Stimulated activated CD4-positive, alpha-beta T cell treated with anti-CD3 and anti-CD28 coated beads, Interleukin-15, amount 100 ng/mL, for 24 hours (primary cell): ENCODE data around the gene CLHC1.

Experiments
- DNase-seq: peaks from one replicate; pipeline ENCODE4 v3.0.0-alpha.2; 2020

The CLHC1 gene

DNA sequence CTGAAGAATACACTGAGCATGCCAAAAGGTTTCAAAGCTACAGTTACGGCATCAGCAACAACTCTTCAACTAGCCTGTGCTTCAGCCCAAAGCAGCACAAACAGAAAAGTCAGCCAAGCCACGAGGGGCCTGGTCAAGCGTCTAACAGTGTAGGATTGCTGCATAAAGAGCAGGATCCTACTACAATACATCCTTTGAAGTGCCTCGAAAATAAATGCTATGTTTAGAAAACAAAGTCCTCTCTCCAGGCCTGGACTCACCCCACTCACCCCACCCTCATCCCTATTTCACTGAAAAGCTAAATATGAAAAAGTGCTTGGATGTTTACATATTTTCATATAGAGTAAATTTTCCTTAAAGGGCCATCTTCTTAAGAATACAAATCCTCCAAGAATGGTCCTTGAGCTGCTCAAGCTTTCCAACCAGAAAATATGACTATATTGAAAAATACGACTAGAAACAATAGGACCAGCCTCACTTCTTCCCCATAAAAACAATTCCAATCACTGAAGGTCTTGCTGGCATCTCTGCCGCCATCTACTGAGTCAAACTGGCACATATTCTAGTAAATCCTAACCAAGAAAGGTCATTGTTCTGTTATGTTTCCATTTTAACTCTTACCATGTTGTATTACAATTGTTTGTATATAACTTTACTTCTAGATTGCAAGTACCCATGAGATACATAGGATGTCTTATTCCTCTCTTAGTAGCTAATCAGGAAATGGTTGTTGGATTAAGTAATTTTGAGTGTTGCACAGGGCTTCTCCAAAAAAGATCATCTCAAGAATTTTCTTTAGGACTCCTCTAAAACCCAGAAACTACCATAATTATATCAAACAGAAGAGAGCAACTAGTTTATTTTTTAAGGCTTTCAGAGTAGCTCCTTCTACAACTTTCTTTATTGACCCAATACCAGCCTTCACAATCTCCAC, 63.6 kb downstream of the CLHC1 start:
- DNase-seq, result peak; percentile 33

DNA sequence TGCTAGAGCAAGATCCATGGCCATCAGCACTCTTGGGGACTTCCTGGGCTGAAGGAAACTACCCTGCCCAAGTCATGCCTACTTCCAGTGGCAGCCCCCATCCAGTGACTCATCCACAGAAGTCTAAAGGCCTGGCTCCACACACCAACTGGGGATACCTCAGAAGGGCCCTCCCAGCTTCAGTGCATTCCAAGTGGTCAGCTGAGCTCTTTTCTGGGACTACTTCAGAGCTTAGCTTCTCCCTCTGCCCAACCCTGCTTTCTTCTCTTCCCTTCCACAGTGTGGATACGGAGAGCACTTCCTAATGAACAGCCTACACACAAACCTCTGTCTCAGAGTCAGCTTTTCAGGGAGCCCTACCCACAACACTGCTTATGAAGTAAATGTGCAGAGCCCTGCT, 66.5 kb downstream of the CLHC1 start:
- no peak for DNase-seq

DNA sequence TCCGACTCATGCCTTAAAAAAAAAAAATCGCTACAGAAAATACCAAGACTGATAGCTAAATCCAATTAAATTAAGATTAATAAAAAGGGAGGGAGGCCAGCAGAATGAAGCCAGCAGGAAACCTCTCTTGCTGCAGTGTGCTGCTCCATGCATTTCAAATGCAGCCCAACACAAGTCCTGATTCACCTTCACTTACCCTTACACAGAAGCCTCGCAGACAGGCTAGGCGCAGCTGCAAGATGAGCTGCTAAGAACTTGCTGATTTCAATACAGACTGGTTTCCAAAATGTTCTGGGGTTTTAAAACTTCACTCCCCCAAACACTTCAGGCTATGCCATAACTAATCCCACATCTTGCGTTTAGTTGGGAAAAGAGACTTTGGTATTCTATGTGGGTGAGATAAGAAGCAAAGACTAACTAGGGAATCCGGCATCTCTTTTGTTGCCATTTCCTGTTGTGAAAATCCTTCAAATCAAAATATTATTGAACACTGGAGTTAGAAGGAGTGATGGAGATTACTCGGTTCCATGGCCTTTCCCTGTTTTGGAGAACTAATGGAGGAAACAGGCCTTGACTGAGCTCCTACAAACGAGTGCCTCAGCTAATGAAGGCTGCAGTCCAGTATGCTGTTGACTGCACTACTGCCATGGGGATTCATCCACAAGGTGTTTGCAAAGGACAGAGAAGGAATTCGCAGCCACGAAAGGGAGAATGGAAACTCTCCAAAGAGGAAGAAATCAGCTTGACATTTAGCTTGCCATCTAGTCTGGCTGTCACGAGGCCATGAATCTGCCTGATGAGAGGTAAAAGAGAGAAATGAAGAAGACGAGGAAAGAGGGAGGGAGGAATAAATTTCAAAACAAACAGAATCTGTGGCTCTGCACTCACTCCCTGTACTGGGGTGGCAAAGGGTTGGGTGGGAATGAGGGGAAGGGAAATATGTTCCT, 67.3 kb downstream of the CLHC1 start:
- DNase-seq, result no peak

DNA sequence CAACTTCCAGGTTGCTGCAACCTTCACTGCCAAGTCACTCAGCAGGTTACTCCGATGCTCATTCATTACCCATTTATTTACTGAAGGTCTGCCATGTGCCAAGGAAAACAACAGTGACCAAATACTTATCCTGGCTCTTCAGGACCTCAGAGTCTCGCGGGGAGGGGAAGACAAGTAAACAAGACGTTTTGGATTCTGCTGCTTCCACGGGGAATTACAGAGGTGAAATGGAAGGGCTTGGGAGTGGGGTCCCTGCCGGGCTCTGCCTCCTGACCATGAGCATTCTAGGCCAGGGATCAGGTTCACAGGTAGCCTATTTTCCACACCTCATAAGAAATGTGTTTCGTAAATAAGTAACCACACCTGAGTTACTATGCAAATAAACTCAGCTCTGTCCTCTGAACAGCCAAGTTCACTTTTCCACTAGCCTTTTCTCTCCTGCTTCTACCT, 68.1 kb downstream of the CLHC1 start:
- DNase-seq, result no peak

DNA sequence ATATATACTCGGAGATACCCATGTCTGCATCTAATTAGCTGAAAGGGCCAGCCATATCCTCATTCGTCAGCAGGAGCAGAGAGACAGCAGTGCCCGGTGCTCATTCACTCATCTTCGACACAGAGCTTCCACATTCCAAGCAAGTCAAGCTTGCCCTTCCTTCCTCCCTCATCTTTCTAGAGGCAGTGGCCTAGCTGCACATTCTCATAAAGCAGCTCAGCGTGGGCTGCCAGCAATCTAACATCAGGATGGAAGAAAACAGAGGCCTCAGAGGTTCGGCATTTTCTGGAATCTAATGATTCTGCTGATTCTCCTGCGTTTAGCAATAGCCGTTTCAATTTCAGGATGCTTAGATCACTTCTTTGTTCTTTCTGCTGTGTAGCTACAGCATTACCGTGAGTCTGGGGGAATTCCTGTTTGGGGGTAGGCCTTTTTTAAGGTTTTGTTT, 68.8 kb downstream of the CLHC1 start:
- DNase-seq, result no peak

DNA sequence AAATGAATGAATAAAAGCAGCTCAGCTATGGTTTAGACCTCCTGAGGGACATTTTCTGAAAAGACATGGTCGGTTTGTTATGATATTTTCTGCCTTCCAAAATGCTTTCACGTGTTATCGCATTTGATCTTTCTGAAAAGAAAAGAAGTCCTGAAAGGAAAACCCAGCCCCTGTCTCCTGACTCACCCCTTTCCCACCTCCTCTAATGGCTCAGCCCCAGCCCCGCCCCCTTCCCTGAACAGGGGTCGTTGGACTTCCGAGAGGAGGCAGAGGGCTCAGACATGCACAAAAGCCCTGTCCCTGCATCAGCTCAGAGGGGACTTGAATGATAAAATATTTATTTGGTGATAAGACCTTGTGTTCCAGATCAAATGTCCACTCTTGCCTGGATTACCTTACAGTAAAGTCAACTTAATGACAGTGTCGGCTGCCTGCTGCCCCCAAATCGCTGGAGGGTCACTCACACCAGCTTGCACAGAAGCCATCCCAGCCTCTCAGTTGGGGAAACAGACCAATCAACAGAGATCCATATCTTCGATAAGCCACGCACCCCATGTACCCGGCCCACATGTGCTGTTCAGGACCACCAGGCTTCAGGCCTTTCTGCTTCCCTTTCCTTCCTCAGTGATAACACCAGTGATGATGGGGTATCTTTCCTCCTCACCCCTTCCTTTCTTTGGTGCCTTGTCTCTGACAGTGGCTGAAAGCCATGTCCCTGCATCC, 69.6 kb downstream of the CLHC1 start:
- no peak for DNase-seq

DNA sequence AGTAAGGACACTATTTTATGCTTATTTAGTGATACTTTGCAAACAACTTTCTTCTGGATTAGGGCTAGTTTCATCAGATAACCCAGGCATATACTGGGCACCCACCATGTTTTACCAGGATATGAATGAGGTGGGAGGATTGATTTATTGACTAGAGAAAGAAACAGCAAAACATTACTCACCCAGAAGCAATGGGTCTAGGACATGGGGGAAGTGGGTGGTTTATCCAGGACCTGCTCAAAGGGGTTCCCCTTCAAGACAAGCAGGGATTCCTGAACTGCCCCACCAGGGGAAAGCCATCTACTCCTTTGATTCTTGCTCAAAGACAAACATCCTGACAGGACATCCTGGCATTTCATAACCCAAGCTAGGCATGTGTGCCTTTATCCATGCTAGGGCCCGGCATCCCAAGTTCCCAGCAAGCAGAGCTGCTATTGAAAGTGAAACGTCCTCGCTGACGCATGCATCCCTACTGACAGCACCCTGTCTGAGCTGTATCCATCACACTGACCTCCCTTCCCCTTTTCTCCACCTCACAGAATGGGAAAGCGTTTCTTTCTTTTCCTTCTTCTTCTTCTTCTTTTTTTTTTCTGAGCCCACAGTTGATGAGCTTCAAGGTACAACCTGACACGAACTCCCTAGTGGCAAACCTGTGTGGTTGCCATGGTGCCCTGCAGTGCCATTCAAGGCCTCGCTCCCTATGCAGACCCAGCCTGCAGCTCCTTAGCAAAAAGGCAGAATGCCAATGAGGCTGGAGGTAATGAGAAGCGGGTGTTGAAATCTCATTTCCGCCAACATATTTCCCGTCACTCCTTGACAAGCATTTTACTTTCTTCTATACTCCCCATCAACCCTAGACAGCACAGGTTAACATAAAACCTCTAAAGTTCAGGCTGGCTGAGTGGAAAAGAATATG, 70.5 kb downstream of the CLHC1 start:
- DNase-seq, result no peak

DNA sequence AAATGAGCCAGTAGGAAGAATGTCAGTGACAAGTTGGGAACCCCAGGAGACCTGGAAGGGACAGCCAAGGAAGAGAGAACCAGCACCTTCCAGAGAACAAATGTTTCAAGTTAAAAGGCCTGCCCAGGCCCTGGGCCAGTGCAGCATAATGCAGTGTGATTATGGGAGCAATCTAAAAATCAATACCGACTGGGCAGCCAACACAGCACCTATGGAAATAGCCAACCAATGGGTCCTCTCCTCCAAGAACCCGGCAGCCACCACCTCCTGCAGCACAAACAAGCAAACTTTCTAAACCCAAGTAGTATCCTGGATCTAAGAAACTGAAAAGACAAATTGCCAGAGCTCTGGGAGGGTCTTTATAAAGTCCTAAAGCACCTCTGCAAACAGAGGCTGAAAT, 71.7 kb downstream of the CLHC1 start:
- no peak for DNase-seq

DNA sequence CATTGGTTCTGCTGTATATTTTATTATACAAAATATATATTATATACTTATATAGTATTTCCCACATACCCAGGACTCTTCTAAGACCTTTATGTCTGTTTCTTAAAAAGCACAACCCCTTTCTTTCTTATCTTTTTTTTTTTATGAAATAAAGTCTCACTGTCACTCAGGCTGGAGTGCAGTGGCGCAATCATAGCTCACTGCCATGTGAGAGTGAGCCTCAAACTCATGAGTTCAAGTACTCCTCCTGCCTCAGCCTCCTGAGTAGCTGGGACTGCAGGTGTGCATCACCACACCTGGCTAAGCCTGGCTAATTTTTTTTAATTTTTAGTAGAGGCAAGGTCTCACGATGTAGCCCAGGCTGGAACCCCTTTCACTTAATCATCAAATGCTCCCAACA, 72.3 kb downstream of the CLHC1 start:
- no peak for DNase-seq

DNA sequence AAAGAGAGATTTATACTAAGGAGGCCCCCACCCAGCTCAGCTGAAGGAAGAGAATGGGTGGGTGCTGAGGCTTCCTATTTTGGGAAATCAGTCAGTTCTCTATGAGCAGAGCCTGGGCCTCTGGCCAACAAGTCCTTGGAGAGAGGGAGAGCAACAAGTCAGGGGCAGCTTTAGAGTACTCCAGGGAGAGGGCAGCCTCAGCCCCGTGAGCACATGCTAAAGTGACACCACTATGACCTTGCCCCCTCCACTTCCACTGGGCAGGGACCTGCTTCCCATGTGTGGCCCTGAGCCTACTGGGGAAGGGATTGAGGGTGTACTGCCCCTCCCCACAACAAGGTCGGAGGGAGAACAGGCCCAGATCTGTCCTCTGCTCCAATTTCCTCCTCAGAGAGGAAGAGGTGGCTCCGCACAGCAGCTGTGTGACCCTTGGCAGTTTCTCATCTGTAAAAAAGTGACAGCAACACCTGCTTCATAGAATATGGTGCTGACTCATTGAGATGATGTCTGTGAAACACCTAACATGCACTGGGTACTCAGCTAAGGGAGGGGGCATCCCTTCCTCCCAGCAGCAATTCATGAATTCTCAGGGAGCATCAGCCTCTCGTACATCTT, 72.9 kb downstream of the CLHC1 start:
- DNase-seq, result no peak

DNA sequence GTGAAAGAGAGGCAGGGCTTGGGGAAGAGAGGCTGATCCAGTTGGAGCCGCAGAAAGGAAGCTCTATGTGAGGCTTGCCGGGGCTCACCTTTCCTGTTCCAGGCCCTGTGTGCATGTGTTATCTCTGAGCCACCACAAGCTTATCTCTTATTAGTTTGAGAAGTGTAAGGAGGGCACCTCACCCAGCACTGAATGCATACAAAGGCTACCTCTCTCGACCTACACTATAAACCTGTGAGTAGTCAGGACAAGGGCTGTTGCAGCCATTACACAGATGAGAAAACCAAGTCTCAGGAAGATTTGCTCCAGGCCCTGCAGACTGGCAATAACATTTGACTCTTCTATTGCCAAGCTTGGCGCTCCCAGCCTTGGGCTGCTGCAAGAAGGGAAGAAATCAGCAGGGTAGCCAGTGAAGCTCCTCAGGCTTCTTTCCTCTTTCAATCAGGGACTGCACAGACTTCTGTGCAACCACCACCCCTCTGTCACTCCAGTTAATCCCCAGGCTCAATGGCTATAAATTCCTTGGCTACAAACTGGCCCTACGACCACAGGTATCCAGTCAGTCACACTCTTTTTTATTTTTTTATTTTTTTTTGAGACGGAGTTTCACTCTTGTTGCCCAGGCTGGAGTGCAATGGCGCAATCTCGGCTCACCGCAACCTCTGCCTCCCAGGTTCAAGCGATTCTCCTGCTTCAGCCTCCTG, 73.8 kb downstream of the CLHC1 start:
- DNase-seq, result no peak

DNA sequence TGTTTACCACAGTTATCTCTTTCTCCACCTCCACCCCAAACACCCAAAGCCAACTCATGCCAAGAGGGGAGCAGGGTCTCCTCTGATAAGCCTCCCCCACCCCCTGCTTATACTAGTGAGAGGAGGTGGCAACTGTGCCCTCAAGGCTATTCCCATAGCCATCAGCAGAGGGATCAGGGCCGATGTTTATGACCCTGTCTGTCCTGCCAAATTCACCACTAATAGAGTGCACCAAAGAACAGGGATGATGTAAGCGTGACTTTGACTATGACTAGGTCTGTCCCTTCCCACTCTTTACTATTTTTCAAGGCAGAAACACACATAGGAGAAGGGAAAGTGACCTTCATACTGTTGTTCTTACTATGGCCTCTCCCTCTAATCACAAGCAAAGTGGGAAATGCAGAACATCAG, 74.6 kb downstream of the CLHC1 start:
- DNase-seq, result no peak

DNA sequence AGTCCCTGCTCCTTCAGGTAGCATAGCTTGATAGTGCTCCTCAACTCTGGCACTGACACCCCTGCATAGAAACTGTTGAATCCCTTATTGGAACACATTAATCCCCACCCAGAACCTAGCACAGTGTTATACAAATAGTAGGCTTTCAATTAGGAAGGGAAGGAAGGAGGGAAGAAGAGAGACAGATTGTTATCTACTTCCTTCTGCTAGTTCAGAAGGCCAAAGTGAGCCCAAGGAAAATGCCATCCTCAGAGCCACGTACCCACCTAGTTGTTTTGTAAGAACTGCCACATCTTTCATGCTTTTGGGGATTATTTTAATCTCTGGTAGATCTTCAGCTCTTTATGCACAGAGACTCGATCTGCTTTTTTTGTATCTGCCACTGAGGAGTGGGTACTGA, 75.1 kb downstream of the CLHC1 start:
- DNase-seq, result no peak

DNA sequence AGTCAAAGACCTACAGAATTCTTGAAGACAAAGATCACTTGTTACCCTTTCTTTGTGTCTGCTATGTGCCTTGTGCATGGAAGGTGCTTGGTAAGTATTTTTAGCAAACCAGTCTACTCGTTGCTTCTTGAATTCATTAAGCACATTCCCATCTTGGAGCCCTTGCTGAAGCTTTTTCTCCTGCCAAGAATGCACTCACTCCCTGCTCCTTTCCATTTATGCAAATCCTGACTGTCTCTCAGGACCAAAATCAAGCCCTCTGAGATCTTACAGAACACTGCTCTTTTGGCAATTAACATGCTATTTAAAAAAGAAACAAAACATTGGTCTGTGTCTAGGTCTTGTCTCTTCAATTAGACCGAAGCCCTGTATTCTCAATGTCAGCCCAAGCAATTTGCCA, 75.8 kb downstream of the CLHC1 start:
- no peak for DNase-seq

DNA sequence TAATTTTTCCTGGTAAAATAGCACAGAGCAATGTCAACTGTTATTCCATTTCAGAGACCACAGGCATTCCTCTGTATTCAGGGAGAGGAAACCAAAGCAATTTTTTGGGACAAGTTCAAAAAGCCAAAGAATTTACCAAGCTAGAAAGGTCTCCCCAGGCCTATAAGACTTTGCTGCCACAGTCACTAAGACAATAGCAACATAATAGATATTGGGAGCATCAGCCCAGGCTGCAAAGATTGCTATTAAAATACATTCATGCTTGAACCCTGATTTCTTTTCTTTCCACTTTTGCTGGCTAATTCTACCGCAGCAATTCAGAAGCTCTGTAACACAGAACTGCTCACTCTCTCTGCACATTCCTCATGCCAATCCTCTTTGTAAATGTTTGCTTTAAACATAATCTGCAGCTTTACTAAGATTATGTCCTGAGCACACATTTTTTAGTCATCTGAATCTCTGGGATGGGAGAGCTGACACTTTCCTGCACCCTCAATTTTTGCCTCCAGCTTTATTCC, 76.3 kb downstream of the CLHC1 start:
- no peak for DNase-seq

DNA sequence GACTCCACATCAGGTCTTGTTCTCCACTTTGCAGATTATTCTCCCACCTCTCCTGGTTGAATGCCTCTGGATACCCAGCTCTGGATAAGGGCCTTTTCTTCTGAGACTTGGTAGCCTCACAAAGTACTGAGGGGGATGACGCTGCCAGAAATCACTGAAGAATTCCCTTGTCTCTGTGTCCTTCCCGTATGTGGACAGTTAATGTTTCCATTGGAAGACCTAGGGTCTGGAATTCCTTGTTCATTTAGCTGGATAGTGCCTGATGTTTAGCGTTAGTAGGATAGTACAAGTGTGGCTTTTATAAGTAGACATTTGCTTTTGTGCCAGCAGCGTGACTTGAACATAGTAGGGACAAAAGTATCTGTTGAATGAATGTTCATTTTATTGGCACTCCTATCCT, 76.9 kb downstream of the CLHC1 start:
- no peak for DNase-seq

DNA sequence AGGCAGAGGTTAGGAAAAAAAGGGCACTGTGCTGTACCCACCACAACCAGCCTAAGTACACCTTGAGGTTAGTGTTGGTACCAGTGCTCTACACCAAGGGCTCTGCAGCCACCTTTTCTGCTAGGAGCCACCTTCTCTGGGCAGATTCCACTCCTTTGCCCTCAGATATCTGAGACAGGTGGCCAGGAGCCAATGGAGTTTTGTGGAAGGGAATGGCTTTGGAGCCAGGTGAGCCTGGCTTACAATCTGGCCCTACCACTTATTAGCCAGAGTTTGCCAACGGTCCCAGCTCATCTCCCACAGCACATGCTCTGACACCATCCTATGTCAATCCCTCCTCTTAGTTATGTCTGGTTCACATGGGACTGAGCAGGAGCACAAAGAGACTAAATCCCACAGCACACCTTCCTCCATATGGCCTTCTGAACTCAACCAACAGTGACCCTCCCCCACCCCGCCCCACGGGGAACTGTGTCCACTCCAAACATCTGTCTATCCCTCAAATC, 77.5 kb downstream of the CLHC1 start:
- no peak for DNase-seq

DNA sequence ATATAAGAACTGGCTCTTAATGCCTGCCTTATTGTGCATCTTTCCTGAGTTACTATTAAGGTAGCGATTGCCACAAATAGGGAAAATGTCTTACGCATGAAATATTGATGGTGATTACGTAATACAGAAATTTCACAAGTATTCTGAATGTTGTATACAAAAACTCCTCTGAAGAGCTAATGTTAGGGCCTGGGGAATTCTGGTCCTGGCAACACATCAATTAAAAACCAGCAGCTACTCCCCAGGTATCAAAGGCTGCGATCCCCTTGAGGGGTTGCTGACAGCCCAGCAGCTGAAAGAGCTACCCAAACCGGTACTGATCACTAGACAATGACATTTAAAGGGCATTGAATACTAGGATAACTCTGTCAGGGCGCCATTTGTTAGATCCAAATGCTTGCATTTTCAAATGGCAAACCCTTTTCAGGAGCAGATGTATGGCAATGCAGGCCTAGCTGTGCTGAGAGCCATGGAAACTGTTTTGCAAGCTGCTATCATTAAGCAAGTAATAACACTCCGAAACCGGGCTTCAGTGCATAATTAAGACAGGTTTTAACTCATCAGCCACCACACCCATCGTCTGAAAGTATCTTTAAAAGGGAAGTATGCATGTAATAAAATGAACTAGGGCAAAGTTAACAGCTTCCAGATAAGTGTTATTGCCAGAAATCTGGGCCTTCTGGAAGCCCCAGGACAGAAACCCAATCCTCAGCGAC, 78.4 kb downstream of the CLHC1 start:
- DNase-seq, result no peak
